BLaER1 treated with 17β-estradiol and CSF1 and Interleukin-3, amounts not matched to agents 10 nM and 100 nM (cell line): Measurements from ENCODE around the gene SHOC2.
A peak's percentile ranks its signal among the peaks of the same experiment; 100 is the strongest.

ENCODE experiments used
- H3K27ac ChIP-seq, 11 experiments: shearing (Covaris generic); formaldehyde crosslinking; 2 replicates each; pipeline ENCODE4 v1.8.1; 2022
- H3K27me3 ChIP-seq, 11 experiments: shearing (Covaris generic); formaldehyde crosslinking; 2 replicates each; pipeline ENCODE4 v1.8.1; 2022
- H3K36me3 ChIP-seq, 11 experiments: shearing (Covaris generic); formaldehyde crosslinking; 2 replicates each; pipeline ENCODE4 v1.8.1; 2022
- H3K4me1 ChIP-seq, 10 experiments: shearing (Covaris generic); formaldehyde crosslinking; 2 replicates each; pipeline ENCODE4 v1.8.1; 2022
- H3K4me2 ChIP-seq, 11 experiments: shearing (Covaris generic); formaldehyde crosslinking; 2 replicates each; pipeline ENCODE4 v1.8.1; 2022
- H3K4me3 ChIP-seq, 10 experiments: shearing (Covaris generic); formaldehyde crosslinking; 2 replicates each; pipeline ENCODE4 v1.8.1; 2022
- H3K9ac ChIP-seq, 11 experiments: shearing (Covaris generic); formaldehyde crosslinking; 2 replicates each; pipeline ENCODE4 v1.8.1; 2022
- H3K9me3 ChIP-seq, 11 experiments: shearing (Covaris generic); formaldehyde crosslinking; replicated peaks in 1 of 11; 2 replicates each; pipeline ENCODE4 v1.8.1; 2022
- H4K20me1 ChIP-seq, 11 experiments: shearing (Covaris generic); formaldehyde crosslinking; 2 replicates each; pipeline ENCODE4 v1.8.1; 2022
- Cebpa-rat ChIP-seq, 11 experiments: shearing (Covaris generic); IDR thresholded peaks; 2 replicates each; pipeline ENCODE4 v1.8.1; 2022

The SHOC2 gene

GRCh38 chr10:110976577-110976976, 57.2 kb downstream of the SHOC2 start:
- Histone ChIP-seq H4K20me1 (peaks cover 63 to 100% (median 99%) of the 10 kb centered on the region in 11 experiments), H3K4me1 (peaks cover 0 to 55% (median 0%) of the 10 kb centered on the region in 10 experiments; a peak in 7 of 20 replicates), H3K4me3 (no peak overlapping the region), H3K36me3 (peaks cover 32 to 94% (median 73%) of the 10 kb centered on the region in 11 experiments), H3K9me3 (peaks cover 10 to 69% (median 58%) of the 10 kb centered on the region in 11 experiments), H3K27me3 (no peaks in the 10 kb centered on the region), H3K9ac (no peak overlapping the region), H3K4me2 (no peak overlapping the region), H3K27ac (no peak overlapping the region)
- no peak for TF ChIP-seq Cebpa-rat (IDR thresholded peaks at IDR 0.05)

DNA sequence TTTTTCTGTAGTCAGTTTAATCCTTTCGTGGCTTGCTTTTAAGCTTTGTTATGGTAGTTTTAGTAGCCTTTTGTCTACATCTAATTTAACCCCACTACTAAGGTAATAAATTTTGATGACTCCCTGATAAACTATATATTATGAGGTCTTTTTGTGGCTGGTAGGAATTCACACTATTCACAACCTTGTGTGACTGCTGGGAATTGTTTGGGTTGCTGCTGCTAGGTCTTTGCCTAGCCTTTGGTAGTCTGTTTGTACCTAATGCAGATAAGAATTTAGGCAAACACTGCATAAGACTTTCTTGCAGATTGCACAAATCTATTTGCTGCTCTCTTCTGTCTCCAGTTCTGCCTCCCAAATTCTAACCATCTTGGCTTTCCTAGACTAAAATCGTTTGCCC, 58.3 kb downstream of the SHOC2 start:
- Histone ChIP-seq H3K9ac (no peak overlapping the region), H3K4me1 (peaks cover 0 to 50% (median 0%) of the 10 kb centered on the region in 10 experiments; a peak in 7 of 20 replicates), H3K4me3 (no peak overlapping the region), H3K9me3 (peaks cover 10 to 68% (median 58%) of the 10 kb centered on the region in 11 experiments), H4K20me1 (peaks cover 58 to 93% (median 90%) of the 10 kb centered on the region in 11 experiments), H3K27ac (no peak overlapping the region), H3K4me2 (peak overlapping the region in 1 of 11 experiments; percentile 14; a peak in 1 of 22 replicates), H3K36me3 (peaks cover 32 to 89% (median 68%) of the 10 kb centered on the region in 11 experiments), H3K27me3 (no peaks in the 10 kb centered on the region)
- TF ChIP-seq Cebpa-rat (IDR thresholded peaks at IDR 0.05), result no peak

- H3K36me3 ChIP-seq, result peaks cover 33 to 91% (median 67%) of the 10 kb centered on the region in 11 experiments
- peaks cover 0 to 45% (median 0%) of the 10 kb centered on the region in 10 experiments; a peak in 5 of 20 replicates for H3K4me1 ChIP-seq
- H4K20me1 ChIP-seq, result peaks cover 55 to 93% (median 90%) of the 10 kb centered on the region in 11 experiments
These were observed 58.8 kb downstream of the SHOC2 start for GRCh38 chr10:110978204-110978603.

DNA sequence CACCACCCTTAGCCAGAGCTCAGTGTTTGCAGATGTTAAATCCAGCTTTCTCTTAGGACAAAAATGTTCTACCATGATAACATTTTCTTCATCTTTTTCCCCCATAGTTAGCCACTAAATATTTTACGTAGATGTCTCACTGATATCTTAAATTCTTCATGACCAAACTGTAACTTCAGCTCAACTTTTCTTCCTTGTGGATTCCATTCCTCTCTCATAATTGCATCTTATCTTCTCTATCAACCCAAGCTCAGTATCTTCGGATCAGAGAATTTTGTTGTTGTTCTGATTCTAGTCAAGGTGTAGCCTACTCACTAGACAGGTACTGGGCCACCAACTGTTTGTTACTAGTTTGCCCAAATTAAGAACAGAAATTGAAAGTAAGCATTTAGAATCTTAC, 60.2 kb downstream of the SHOC2 start:
- no peak for TF ChIP-seq Cebpa-rat (IDR thresholded peaks at IDR 0.05)
- peak overlapping the region in 2 of 11 experiments; percentile 47 to 59; a peak in 3 of 22 replicates for H3K4me2 ChIP-seq
- peaks cover 10 to 68% (median 58%) of the 10 kb centered on the region in 11 experiments for H3K9me3 ChIP-seq

More at GRCh38 chr10:110978204-110978603, 58.8 kb downstream of the SHOC2 start:
- H3K9me3 ChIP-seq, result peaks cover 10 to 68% (median 58%) of the 10 kb centered on the region in 11 experiments
- H3K27ac ChIP-seq, result no peak overlapping the region
- no peaks in the 10 kb centered on the region for H3K27me3 ChIP-seq
- H3K4me3 ChIP-seq, result no peak overlapping the region
- H3K9ac ChIP-seq, result no peak overlapping the region
- peak overlapping the region in 1 of 11 experiments; percentile 14; a peak in 1 of 22 replicates for H3K4me2 ChIP-seq
- no peak for TF ChIP-seq Cebpa-rat (IDR thresholded peaks at IDR 0.05)

DNA sequence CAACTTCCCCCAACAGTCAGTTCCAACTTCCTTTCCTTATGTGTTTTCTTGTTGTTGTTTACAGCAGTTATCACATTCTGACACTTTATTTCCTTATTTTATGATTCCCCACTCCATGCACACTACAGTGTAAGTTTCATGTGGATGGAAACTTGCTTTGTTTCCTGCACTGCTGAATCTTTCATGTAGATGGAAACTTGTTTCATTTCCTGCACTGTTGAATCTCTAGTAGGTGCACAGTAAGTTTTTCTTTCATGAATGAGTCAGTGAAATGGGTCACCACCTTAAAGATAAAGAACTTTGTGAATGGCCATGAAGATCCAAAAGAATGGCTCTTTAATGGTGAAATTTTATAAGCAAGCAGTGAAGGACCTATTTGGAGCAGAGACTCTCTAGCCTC, 61.4 kb downstream of the SHOC2 start:
- Histone ChIP-seq H3K4me2 (peak overlapping the region in 2 of 11 experiments; percentile 47 to 59; a peak in 1 of 22 replicates), H3K36me3 (peaks cover 41 to 92% (median 83%) of the 10 kb centered on the region in 11 experiments), H4K20me1 (peaks cover 56 to 93% (median 90%) of the 10 kb centered on the region in 11 experiments; a peak in 21 of 22 replicates), H3K27me3 (no peaks in the 10 kb centered on the region), H3K4me3 (no peak overlapping the region), H3K27ac (0 out of 22 replicates have a peak overlapping the region, but pooled peaks of 1 of the 11 experiments have one; percentile 44), H3K9ac (no peak overlapping the region), H3K9me3 (peaks cover 10 to 59% (median 54%) of the 10 kb centered on the region in 11 experiments), H3K4me1 (peaks cover 0 to 32% (median 0%) of the 10 kb centered on the region in 10 experiments; a peak in 4 of 20 replicates)
- no peak for TF ChIP-seq Cebpa-rat (IDR thresholded peaks at IDR 0.05)

More for the DNA sequence above, 60.2 kb downstream of the SHOC2 start:
- Histone ChIP-seq H3K9ac (no peak overlapping the region), H3K27ac (no peak overlapping the region), H3K4me3 (no peak overlapping the region), H3K4me1 (peaks cover 0 to 32% (median 0%) of the 10 kb centered on the region in 10 experiments; a peak in 4 of 20 replicates), H3K27me3 (no peaks in the 10 kb centered on the region), H4K20me1 (peaks cover 64 to 93% (median 90%) of the 10 kb centered on the region in 11 experiments; a peak in 21 of 22 replicates), H3K36me3 (peaks cover 43 to 92% (median 81%) of the 10 kb centered on the region in 11 experiments)

DNA sequence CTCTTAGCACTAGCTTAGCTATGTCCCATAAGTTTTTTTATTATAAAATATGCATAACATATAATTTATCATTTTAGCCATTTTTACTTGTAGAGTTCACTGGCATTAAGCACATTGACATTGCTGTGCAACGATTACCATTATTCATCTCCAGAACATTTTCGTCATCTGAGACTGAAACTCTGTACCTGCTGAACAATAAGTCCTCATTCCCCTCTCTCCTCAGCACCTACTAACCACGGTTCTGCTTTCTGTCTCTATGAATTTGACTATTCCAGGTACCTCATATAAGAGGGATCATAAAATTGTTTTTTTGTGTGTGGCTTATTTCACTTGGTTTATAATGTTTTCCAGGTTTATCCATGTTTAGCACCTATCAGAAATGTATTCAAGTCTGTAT, 64.1 kb downstream of the SHOC2 start:
- Histone ChIP-seq H4K20me1 (peaks cover 43 to 93% (median 85%) of the 10 kb centered on the region in 11 experiments; a peak in 21 of 22 replicates), H3K27ac (no peak overlapping the region), H3K9me3 (peaks cover 3 to 48% (median 33%) of the 10 kb centered on the region in 11 experiments), H3K27me3 (no peaks in the 10 kb centered on the region), H3K9ac (no peak overlapping the region), H3K4me2 (no peak overlapping the region), H3K36me3 (peaks cover 48 to 92% (median 82%) of the 10 kb centered on the region in 11 experiments), H3K4me1 (peaks cover 0 to 24% (median 0%) of the 10 kb centered on the region in 10 experiments; a peak in 4 of 20 replicates), H3K4me3 (no peak overlapping the region)
- TF ChIP-seq Cebpa-rat (IDR thresholded peaks at IDR 0.05), result no peak

- Histone ChIP-seq H3K4me3 (no peak overlapping the region), H3K27me3 (no peaks in the 10 kb centered on the region), H3K4me2 (no peak overlapping the region), H3K9me3 (peaks cover 3 to 36% (median 16%) of the 10 kb centered on the region in 11 experiments; a peak in 16 of 22 replicates), H3K4me1 (peaks cover 0 to 5% (median 0%) of the 10 kb centered on the region in 10 experiments; a peak in 4 of 20 replicates), H3K36me3 (peaks cover 53 to 92% (median 77%) of the 10 kb centered on the region in 11 experiments), H4K20me1 (peaks cover 21 to 92% (median 81%) of the 10 kb centered on the region in 11 experiments; a peak in 21 of 22 replicates), H3K27ac (no peak overlapping the region), H3K9ac (no peak overlapping the region)
- no peak for TF ChIP-seq Cebpa-rat (IDR thresholded peaks at IDR 0.05)
These were observed 66.3 kb downstream of the SHOC2 start for GRCh38 chr10:110985497-110986275.

DNA sequence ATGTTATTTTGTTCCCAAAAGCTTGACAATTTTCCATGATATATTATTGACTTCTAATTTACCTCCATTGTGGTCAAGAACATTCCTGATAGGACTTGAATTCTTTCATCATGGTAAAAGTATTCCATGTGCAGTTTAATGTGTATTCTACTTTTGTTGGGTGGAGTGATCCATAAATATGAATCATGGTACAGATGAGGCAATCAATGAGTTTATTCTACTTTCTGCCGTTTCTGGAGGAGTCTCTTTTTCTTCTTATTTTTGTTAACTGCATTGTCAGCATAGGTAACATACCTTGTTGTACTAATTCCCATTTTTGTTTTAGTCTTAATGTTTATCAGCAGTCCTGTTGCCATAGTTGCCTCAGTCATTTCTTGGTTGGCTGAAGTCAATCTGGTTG, 69.6 kb downstream of the SHOC2 start:
- no peak for TF ChIP-seq Cebpa-rat (IDR thresholded peaks at IDR 0.05)
- no peak overlapping the region for H3K27ac ChIP-seq
- no peak overlapping the region for H3K9ac ChIP-seq
- no peak overlapping the region for H3K4me3 ChIP-seq
- H3K4me1 ChIP-seq, result peaks cover 0 to 26% (median 18%) of the 10 kb centered on the region in 10 experiments; a peak in 14 of 20 replicates
- peaks cover 47 to 100% (median 88%) of the 10 kb centered on the region in 11 experiments for H3K36me3 ChIP-seq
- no peaks in the 10 kb centered on the region for H3K27me3 ChIP-seq
- H3K9me3 ChIP-seq, result peaks cover 3 to 27% (median 7%) of the 10 kb centered on the region in 11 experiments; a peak in 8 of 22 replicates
- H4K20me1 ChIP-seq, result peaks cover 31 to 100% (median 91%) of the 10 kb centered on the region in 11 experiments; a peak in 21 of 22 replicates
- H3K4me2 ChIP-seq, result no peak overlapping the region
